Measurements from ENCODE around the gene GOLT1B. TPM values are rescaled to one million over a fixed set of nuclear protein-coding genes. Genes with fewer than 3 reads are reported as not detected.
A peak's percentile ranks its signal among the peaks of the same experiment; 100 is the strongest.

Gene GOLT1B
- total RNA-seq, 4 donors from 2014 or later: 11.8 to 24.7 (median 21.6) TPM

DNA sequence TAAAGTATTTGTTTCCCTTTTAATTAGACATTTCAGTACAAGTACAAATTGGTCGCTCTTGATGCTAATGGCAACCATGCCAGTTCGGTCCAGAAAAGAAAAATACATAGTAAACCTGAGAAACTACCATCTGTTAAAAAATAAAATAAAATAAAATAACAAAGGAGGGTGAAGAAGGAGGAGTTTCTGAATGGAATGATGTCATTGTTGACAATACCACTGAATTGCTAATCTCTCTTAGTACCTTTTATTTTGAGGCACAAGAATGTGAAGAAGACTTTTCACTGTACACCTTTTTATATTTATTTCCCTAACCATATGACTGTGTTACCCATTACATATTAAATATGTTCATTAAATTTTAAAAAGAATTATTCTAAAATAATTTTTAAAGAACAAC is 44.0 kb downstream of the GOLT1B start:
- WGBS: 85% methylated on average over 2 of the region's 2 CpGs
- no peaks in the 10 kb centered on the region for H3K4me1 ChIP-seq
- H3K9me3 ChIP-seq: no peaks in the 10 kb centered on the region
- H3K27ac ChIP-seq (replicated peaks in 1 of 4): no peak overlapping the region
- no peak overlapping the region for H3K4me3 ChIP-seq
- intact Hi-C loops (cut with DNase I): no loop called here
- no peak for TF ChIP-seq EP300 (IDR thresholded peaks at IDR 0.05)
- H3K27me3 ChIP-seq: no peaks in the 10 kb centered on the region
- no peak for DNase-seq (ENCODE audit: extremely low spot score)
- H3K36me3 ChIP-seq: no peaks in the 10 kb centered on the region

GRCh38 chr12:21546716-21547115 is 45.1 kb downstream of the GOLT1B start:
- 29% methylated on average over 1 of the region's 1 CpG for WGBS
- DNase-seq (ENCODE audit: extremely low spot score): no peak
- no peaks in the 10 kb centered on the region for H3K27me3 ChIP-seq
- no peak for TF ChIP-seq POLR2A (IDR thresholded peaks at IDR 0.05; ENCODE audit: low read depth)
- TF ChIP-seq CTCF (IDR thresholded peaks at IDR 0.05): no peak
- no peak for TF ChIP-seq POLR2AphosphoS5 (IDR thresholded peaks at IDR 0.05)
- TF ChIP-seq EP300 (IDR thresholded peaks at IDR 0.05): no peak
- no peaks in the 10 kb centered on the region for H3K36me3 ChIP-seq
- intact Hi-C loops (cut with DNase I): no loop called here
- no peak overlapping the region for H3K27ac ChIP-seq (replicated peaks in 1 of 4)
- H3K4me1 ChIP-seq: peaks cover 3 to 5% (median 4%) of the 10 kb centered on the region in 4 donors
- H3K9me3 ChIP-seq: no peaks in the 10 kb centered on the region
- H3K4me3 ChIP-seq: no peak overlapping the region

GRCh38 chr12:21547437-21547836 is 45.8 kb downstream of the GOLT1B start:
- Histone ChIP-seq H3K9me3 (no peaks in the 10 kb centered on the region), H3K4me1 (peaks cover 10 to 12% (median 11%) of the 10 kb centered on the region in 4 donors), H3K4me3 (no peak overlapping the region), H3K36me3 (no peaks in the 10 kb centered on the region), H3K27me3 (no peaks in the 10 kb centered on the region), H3K27ac (replicated peaks in 1 of 4) (no peak overlapping the region)
- WGBS: 87% methylated on average over 1 of the region's 1 CpG
- TF ChIP-seq EP300 (IDR thresholded peaks at IDR 0.05): no peak
- TF ChIP-seq CTCF (IDR thresholded peaks at IDR 0.05): no peak
- TF ChIP-seq POLR2AphosphoS5 (IDR thresholded peaks at IDR 0.05): no peak
- no peak for TF ChIP-seq POLR2A (IDR thresholded peaks at IDR 0.05; ENCODE audit: low read depth)
- intact Hi-C loops (cut with DNase I): no loop called here
- DNase-seq (ENCODE audit: extremely low spot score): no peak

DNA sequence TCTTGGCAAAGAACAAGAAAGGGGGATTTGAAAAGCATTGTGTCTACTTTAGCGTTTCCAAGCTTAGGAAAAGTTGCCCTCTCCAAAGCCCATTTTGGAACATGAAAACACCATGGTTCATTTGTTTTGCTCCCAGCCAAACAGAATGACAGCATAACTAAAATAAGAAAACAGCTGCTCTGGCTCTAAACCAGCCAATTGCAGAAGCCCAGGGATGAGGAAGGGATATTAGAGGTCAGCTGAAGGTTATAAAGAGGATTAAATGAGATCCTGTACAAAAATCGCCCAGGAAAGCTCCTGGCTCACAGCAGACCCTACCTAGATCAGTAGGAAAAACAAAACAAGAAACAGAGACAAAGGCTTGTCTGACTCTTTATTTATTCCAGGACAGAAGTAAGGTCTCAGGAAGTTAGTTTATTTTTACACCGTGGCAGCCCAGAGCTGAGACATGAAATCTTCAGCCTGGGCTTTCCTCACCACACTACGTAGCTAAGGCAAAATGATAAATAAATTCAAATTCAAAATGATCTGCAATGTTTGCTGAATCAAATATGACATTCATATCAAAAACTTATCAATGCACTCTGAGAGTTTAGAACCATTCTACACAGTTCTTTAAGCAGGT is 50.4 kb downstream of the GOLT1B start:
- TF ChIP-seq CTCF (IDR thresholded peaks at IDR 0.05) (no peak), EP300 (IDR thresholded peaks at IDR 0.05) (no peak), POLR2AphosphoS5 (IDR thresholded peaks at IDR 0.05) (no peak), POLR2A (IDR thresholded peaks at IDR 0.05; ENCODE audit: low read depth) (no peak)
- whole genome bisulfite sequencing: 14% methylated on average over 4 of the region's 4 CpGs
- no peaks in the 10 kb centered on the region for H3K9me3 ChIP-seq
- DNase-seq (ENCODE audit: extremely low spot score): no peak
- H3K27me3 ChIP-seq: no peaks in the 10 kb centered on the region
- H3K27ac ChIP-seq (replicated peaks in 1 of 4): peak overlapping the region; percentile 9 to 50 (median 31)
- intact Hi-C loops (cut with DNase I): no loop called here
- no peak overlapping the region for H3K4me3 ChIP-seq
- H3K36me3 ChIP-seq: no peaks in the 10 kb centered on the region
- peaks cover 10 to 17% (median 15%) of the 10 kb centered on the region in 4 donors for H3K4me1 ChIP-seq

DNA sequence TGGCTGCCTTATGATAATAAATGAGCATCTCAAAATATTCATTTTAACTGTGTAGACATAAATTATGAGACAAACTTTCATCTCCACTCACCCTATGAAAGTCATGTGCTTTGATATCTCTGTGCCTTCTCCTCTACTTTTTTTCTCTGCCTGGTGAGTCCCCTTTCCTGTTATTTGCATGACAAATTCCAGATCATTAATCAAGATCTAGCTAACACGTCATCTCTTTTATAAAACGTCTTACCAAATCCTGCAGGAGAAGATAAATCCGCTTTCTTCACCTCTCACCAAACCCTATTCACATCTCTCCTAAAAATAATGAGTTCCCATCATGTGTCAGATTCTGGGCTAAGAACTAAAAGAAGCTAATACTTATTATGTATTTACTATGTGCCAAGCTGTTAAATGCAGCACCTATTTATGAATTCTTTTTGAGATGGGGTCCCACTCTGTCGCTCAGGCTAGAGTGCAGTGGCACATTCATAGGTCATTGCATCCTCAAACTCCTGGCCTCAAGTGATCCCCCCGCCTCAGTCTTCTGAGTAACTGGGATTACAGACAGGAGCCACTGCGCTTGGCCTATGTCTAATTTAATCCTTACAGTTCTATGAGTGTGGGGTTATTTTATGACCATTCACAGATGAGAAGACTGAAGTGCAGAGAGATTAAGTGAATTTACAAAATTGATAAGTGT is 51.2 kb downstream of the GOLT1B start:
- TF ChIP-seq EP300 (IDR thresholded peaks at IDR 0.05) (no peak), CTCF (IDR thresholded peaks at IDR 0.05) (no peak)
- intact Hi-C loops (cut with DNase I): no loop called here
- WGBS: 65% methylated on average over 6 of the region's 6 CpGs
- Histone ChIP-seq H3K9me3 (no peaks in the 10 kb centered on the region), H3K4me3 (no peak overlapping the region), H3K27me3 (no peaks in the 10 kb centered on the region), H3K4me1 (peaks cover 10 to 17% (median 15%) of the 10 kb centered on the region in 4 donors), H3K36me3 (no peaks in the 10 kb centered on the region), H3K27ac (replicated peaks in 1 of 4) (no peak overlapping the region)
- DNase-seq (ENCODE audit: extremely low spot score): no peak
